ENCODE measurements around the gene SEC14L2. TPM values are rescaled to one million over a fixed set of nuclear protein-coding genes. Genes with fewer than 3 reads are reported as not detected.

Gene SEC14L2
- polyA plus RNA-seq, 1 experiment, result 15.8 TPM

- no peak for DNase-seq (ENCODE audit: low read depth, low spot score)
- ChIA-PET CTCF (interaction anchor here (0.5 to 1.1 kb wide), 6 partner anchors 9 to 152 kb away, joined by 3 to 4 read pairs (median 3); no protein-coding TSS in a partner anchor), POLR2A (no interaction called here)
- Histone ChIP-seq H3K27ac (ENCODE audit: low read depth, low read length) (no peak overlapping the region), H3K27me3 (ENCODE audit: control insufficient read depth, insufficient read depth, low read length) (no peaks in the 10 kb centered on the region), H3K4me3 (ENCODE audit: low read depth, low read length) (peak overlapping the region; percentile 69), H3K9me3 (ENCODE audit: control insufficient read depth, insufficient read depth, low read length) (peaks cover 4% of the 10 kb centered on the region; the same call in 1 of the 2 replicates)
- TF ChIP-seq, protein P1, sequence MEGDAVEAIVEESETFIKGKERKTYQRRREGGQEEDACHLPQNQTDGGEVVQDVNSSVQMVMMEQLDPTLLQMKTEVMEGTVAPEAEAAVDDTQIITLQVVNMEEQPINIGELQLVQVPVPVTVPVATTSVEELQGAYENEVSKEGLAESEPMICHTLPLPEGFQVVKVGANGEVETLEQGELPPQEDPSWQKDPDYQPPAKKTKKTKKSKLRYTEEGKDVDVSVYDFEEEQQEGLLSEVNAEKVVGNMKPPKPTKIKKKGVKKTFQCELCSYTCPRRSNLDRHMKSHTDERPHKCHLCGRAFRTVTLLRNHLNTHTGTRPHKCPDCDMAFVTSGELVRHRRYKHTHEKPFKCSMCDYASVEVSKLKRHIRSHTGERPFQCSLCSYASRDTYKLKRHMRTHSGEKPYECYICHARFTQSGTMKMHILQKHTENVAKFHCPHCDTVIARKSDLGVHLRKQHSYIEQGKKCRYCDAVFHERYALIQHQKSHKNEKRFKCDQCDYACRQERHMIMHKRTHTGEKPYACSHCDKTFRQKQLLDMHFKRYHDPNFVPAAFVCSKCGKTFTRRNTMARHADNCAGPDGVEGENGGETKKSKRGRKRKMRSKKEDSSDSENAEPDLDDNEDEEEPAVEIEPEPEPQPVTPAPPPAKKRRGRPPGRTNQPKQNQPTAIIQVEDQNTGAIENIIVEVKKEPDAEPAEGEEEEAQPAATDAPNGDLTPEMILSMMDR (IDR thresholded peaks at IDR 0.05; ENCODE audit: low read depth, low read length), result peak; percentile 69
Observed at GRCh38 chr22:30426388-30427353, 29.9 kb downstream of the SEC14L2 start.

- POLR2A ChIA-PET, result no interaction called here
- DNase-seq (ENCODE audit: low read depth, low spot score), result no peak
- no peaks in the 10 kb centered on the region for H3K27me3 ChIP-seq (ENCODE audit: control insufficient read depth, insufficient read depth, low read length)
- H3K27ac ChIP-seq (ENCODE audit: low read depth, low read length), result no peak overlapping the region
- peaks cover 4% of the 10 kb centered on the region; the same call in 1 of the 2 replicates for H3K9me3 ChIP-seq (ENCODE audit: control insufficient read depth, insufficient read depth, low read length)
- TF ChIP-seq, protein P1 (IDR thresholded peaks at IDR 0.05; ENCODE audit: low read depth, low read length), result no peak
- CTCF ChIA-PET, result interaction anchor here (1.2 to 1.3 kb wide), 2 partner anchors 9 to 26 kb away, joined by 3 read pairs; no protein-coding TSS in a partner anchor
- H3K4me3 ChIP-seq (ENCODE audit: low read depth, low read length), result no peak overlapping the region
Observed at GRCh38 chr22:30427871-30428270, 31.1 kb downstream of the SEC14L2 start.

- Histone ChIP-seq H3K4me3 (ENCODE audit: low read depth, low read length) (no peak overlapping the region), H3K27me3 (ENCODE audit: control insufficient read depth, insufficient read depth, low read length) (no peaks in the 10 kb centered on the region), H3K9me3 (ENCODE audit: control insufficient read depth, insufficient read depth, low read length) (peaks cover 4% of the 10 kb centered on the region; the same call in 1 of the 2 replicates), H3K27ac (ENCODE audit: low read depth, low read length) (no peak overlapping the region)
- no peak for DNase-seq (ENCODE audit: low read depth, low spot score)
- ChIA-PET POLR2A (no interaction called here), CTCF (no interaction called here)
- TF ChIP-seq, protein P1 (IDR thresholded peaks at IDR 0.05; ENCODE audit: low read depth, low read length), result no peak
Observed at GRCh38 chr22:30429887-30430286, 33.1 kb downstream of the SEC14L2 start.

GRCh38 chr22:30430933-30431332, 34.1 kb downstream of the SEC14L2 start:
- TF ChIP-seq, protein P1 (IDR thresholded peaks at IDR 0.05; ENCODE audit: low read depth, low read length), result no peak
- Histone ChIP-seq H3K27me3 (ENCODE audit: control insufficient read depth, insufficient read depth, low read length) (no peaks in the 10 kb centered on the region), H3K27ac (ENCODE audit: low read depth, low read length) (no peak overlapping the region), H3K9me3 (ENCODE audit: control insufficient read depth, insufficient read depth, low read length) (peaks cover 8% of the 10 kb centered on the region; the same call in 1 of the 2 replicates), H3K4me3 (ENCODE audit: low read depth, low read length) (no peak overlapping the region)
- ChIA-PET POLR2A (no interaction called here), CTCF (no interaction called here)
- DNase-seq (ENCODE audit: low read depth, low spot score), result no peak

GRCh38 chr22:30432096-30432495, 35.3 kb downstream of the SEC14L2 start:
- no peak overlapping the region for H3K4me3 ChIP-seq (ENCODE audit: low read depth, low read length)
- TF ChIP-seq, protein P1 (IDR thresholded peaks at IDR 0.05; ENCODE audit: low read depth, low read length), result no peak
- H3K9me3 ChIP-seq (ENCODE audit: control insufficient read depth, insufficient read depth, low read length), result peaks cover 5% of the 10 kb centered on the region; the same call in 1 of the 2 replicates
- no peak for DNase-seq (ENCODE audit: low read depth, low spot score)
- H3K27me3 ChIP-seq (ENCODE audit: control insufficient read depth, insufficient read depth, low read length), result no peaks in the 10 kb centered on the region
- H3K27ac ChIP-seq (ENCODE audit: low read depth, low read length), result no peak overlapping the region
- ChIA-PET CTCF (interaction anchor here (1.8 kb wide), 1 partner anchor 13 kb away, joined by 4 read pairs; no protein-coding TSS in a partner anchor), POLR2A (no interaction called here)

Data from AG04450 (cell line).